ENCODE results near the gene FKBP1C.
"Not testable (repeated sequence)": the region's sequence is repeated elsewhere in the genome, so short reads cannot be mapped to it uniquely, and the experiment has no call there.

Gene FKBP1C

DNA sequence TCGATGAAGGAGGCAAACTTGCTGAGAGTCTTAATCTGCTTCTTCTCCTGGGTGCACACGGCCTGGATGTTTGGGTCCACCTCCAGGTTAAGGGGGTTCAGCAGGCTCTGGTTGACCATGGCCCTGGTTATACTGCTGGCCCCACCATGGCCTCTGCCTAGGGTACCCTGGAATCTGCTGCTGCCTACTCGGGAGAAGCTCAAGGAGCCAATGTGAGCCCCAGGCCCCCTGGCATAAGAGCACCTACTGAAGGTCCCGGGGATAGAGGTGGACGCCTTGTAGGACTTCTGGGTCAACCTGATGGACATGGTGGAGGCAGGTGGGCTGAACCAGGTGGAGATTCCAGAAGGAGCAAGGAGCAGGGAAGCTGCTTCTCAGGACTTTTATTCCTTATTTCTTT lies 17.9 kb upstream of the FKBP1C start:
- Histone ChIP-seq H3K9me3 (ENCODE audit: severe bottlenecking) (no peaks in the 10 kb centered on the region), H3K36me3 (no peaks in the 10 kb centered on the region), H3K27ac (no peak overlapping the region), H3K4me3 (ENCODE audit: low read depth, low read length) (no peak overlapping the region), H3K27me3 (ENCODE audit: insufficient read depth, low read depth, severe bottlenecking) (peaks cover 9% of the 10 kb centered on the region)
- TF ChIP-seq, protein P1, sequence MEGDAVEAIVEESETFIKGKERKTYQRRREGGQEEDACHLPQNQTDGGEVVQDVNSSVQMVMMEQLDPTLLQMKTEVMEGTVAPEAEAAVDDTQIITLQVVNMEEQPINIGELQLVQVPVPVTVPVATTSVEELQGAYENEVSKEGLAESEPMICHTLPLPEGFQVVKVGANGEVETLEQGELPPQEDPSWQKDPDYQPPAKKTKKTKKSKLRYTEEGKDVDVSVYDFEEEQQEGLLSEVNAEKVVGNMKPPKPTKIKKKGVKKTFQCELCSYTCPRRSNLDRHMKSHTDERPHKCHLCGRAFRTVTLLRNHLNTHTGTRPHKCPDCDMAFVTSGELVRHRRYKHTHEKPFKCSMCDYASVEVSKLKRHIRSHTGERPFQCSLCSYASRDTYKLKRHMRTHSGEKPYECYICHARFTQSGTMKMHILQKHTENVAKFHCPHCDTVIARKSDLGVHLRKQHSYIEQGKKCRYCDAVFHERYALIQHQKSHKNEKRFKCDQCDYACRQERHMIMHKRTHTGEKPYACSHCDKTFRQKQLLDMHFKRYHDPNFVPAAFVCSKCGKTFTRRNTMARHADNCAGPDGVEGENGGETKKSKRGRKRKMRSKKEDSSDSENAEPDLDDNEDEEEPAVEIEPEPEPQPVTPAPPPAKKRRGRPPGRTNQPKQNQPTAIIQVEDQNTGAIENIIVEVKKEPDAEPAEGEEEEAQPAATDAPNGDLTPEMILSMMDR (IDR thresholded peaks at IDR 0.05; ENCODE audit: low read depth, low read length), result no peak
- DNase-seq, result no peak

DNA sequence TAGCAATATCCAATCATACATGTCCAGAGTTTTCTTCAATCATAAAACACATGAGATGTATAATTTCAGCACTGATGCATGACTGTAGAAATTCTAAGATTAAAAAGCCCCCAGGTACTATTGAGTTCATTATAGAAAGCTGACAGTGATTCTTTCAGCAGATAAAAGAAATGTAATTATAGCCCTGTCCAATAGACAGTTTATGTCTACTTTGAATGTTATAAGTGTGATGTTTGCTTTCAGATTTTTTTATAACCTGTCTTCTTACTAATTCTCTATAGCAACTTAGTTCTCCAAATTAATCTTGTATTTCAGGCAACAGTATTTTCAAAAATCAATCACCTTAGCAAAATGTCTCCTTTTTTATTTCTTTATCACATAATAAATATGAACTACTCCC lies 13.5 kb upstream of the FKBP1C start:
- no peak overlapping the region for H3K27ac ChIP-seq
- TF ChIP-seq, protein P1 (IDR thresholded peaks at IDR 0.05; ENCODE audit: low read depth, low read length), result no peak
- no peak overlapping the region for H3K4me3 ChIP-seq (ENCODE audit: low read depth, low read length)
- H3K27me3 ChIP-seq (ENCODE audit: insufficient read depth, low read depth, severe bottlenecking), result peaks cover 6% of the 10 kb centered on the region
- no peaks in the 10 kb centered on the region for H3K9me3 ChIP-seq (ENCODE audit: severe bottlenecking)
- H3K36me3 ChIP-seq, result no peaks in the 10 kb centered on the region
- no peak for DNase-seq

DNA sequence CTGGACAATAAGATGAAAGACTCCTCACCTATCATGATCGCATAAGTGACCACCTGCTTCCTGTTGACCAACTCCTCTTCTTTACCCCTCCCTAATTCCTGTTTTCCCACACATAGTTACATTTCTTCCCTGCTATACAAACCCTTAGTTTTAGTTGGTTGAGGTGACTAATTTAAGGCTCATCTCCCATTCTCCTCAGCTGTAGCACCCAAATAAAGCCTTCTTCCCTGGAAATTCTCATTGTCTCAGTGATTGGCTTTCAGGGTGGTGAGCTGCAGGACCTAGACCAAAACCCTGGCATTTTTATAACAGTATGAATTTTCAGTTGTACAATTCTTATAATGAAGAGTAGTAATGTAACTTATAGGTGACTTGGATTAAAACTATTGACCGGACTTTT lies 2.1 kb downstream of the FKBP1C start:
- Histone ChIP-seq H3K36me3 (no peaks in the 10 kb centered on the region), H3K27me3 (ENCODE audit: insufficient read depth, low read depth, severe bottlenecking) (peaks cover 5% of the 10 kb centered on the region), H3K9me3 (ENCODE audit: severe bottlenecking) (no peaks in the 10 kb centered on the region), H3K27ac (no peak overlapping the region), H3K4me3 (ENCODE audit: low read depth, low read length) (no peak overlapping the region)
- TF ChIP-seq, protein P1 (IDR thresholded peaks at IDR 0.05; ENCODE audit: low read depth, low read length), result no peak
- no peak for DNase-seq

DNA sequence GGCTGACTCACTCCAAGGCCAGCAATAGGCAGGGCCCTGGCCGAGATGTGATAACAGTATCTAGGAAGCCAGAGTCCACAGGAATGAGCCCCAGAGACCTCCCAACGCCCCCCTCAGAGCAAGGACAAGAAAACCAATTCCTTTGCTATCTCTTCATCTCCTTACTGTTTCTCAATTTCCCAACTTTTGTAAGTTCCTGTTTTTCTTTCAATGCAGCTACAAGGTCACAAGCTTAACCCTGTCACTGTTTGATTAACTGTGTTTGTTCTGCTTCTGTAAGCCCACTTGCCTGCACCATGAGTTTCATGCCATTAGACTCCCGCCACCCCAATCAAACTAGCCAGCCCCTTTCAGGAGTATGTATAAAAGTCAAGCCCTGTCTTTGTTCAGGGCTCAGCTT lies 3.5 kb downstream of the FKBP1C start:
- TF ChIP-seq, protein P1 (IDR thresholded peaks at IDR 0.05; ENCODE audit: low read depth, low read length), result no peak
- Histone ChIP-seq H3K27ac (no peak overlapping the region), H3K9me3 (ENCODE audit: severe bottlenecking) (no peaks in the 10 kb centered on the region), H3K27me3 (ENCODE audit: insufficient read depth, low read depth, severe bottlenecking) (peaks cover under 1% of the 10 kb centered on the region), H3K4me3 (ENCODE audit: low read depth, low read length) (no peak overlapping the region), H3K36me3 (no peaks in the 10 kb centered on the region)
- no peak for DNase-seq

DNA sequence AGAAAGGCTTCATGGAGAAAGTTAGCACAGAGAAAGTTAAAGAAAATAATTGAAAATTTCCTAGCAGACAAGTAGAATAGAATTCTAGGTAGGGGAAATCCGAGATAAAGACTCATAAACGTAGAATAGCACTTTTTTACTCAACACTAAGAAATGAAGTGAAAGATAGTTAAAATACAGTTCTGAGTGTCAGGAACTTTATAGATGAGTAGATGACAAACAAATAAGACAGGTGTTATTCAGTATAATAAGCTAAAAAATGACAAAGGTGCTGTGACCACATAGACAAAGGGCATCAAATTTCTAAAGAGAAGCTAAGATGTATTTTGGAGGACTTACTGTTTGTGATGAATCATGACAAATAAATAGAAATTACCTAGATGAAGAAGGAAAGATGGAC lies 12.9 kb downstream of the FKBP1C start:
- no peak for DNase-seq
- Histone ChIP-seq H3K36me3 (no peaks in the 10 kb centered on the region), H3K4me3 (ENCODE audit: low read depth, low read length) (no peak overlapping the region), H3K27me3 (ENCODE audit: insufficient read depth, low read depth, severe bottlenecking) (no peaks in the 10 kb centered on the region), H3K9me3 (ENCODE audit: severe bottlenecking) (no peaks in the 10 kb centered on the region), H3K27ac (no peak overlapping the region)
- TF ChIP-seq, protein P1 (IDR thresholded peaks at IDR 0.05; ENCODE audit: low read depth, low read length), result no peak

DNA sequence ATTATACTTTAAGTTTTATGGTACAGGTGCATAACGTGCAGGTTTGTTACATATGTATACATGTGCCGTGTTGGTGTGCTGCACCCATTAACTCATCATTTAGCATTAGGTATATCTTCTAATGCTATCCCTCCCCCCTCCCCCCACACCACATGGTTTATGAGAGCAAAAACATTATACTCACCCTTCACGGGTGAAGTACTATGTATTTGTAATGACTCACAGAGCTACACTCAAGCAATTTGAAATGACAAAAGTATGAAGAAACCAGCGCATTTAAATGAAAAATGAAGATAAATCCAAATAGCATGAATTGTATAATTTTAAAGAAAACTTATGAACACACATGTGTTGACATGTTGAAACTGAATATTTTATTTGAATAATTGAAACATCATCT lies 14.7 kb downstream of the FKBP1C start:
- not testable (repeated sequence) for H3K4me3 ChIP-seq (ENCODE audit: low read depth, low read length); DNase-seq; H3K9me3 ChIP-seq (ENCODE audit: severe bottlenecking); H3K27ac ChIP-seq; H3K27me3 ChIP-seq (ENCODE audit: insufficient read depth, low read depth, severe bottlenecking); H3K36me3 ChIP-seq

DNA sequence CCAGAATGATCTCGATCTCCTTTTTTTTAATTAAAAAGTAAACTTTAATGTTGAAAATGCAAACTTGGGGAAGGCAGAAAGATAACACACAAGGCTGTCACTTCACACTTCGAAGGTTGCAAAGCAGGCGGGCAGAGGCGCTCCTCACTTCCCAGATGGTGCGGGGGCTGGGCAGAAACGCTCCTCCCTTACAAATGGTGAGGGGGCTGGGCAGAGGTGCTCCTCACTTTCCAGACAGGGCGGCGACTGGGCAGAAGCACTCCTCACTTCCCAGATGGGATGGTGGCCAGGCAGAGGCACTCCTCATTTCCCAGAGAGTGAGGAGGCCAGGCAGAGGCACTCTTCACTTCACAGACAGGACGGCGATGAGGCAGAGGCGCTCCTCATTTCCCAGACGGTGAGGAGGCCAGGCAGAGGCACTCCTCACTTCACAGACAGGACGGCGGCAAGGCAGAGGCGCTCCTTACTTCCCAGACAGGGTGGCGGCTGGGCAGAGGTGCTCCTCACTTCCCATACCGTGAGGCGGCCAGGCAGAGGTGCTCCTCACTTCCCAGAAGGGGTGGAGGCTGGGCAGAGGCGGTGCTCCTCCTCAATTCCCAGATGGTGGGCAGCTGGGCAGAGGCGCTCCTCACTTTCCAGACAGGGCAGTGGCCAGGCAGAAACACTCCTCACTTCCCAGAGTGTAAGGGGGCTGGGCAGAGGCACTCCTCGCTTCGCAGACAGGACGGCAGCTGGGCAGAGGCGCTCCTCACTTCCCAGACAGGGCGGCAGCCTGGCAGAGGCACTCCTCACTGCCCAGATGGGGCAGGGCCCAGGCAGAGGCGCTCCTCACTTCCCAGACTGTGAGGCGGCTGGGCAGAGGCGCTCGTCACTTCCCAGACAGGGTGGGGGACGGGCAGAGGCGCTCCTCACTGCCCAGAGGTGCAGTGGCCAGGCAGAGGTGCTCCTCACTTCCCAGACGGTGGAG lies 16.9 kb downstream of the FKBP1C start:
- H3K27ac ChIP-seq; H3K4me3 ChIP-seq (ENCODE audit: low read depth, low read length); H3K36me3 ChIP-seq; H3K9me3 ChIP-seq (ENCODE audit: severe bottlenecking); DNase-seq; H3K27me3 ChIP-seq (ENCODE audit: insufficient read depth, low read depth, severe bottlenecking): not testable (repeated sequence)

DNA sequence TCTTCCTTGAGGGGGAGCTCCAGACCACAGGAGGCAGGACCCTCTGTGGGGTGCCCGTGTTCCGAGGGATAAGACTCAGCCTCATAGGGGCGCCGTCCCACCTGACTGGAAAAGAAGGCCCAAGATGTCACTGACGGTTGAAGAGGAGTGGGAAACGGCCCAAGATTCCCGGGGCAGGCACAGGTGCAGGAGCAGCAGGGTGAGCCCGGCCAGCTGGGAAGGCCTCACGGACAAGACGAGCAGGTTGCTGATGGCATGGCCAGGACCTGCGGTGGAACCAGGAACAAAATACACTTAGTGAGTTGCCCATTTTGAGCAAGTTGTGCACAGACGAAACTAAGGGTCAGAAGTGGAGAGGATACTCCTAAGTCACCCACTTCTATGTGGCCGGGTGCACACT lies 18.8 kb downstream of the FKBP1C start:
- not testable (repeated sequence) for H3K4me3 ChIP-seq (ENCODE audit: low read depth, low read length); DNase-seq; H3K9me3 ChIP-seq (ENCODE audit: severe bottlenecking)

DNA sequence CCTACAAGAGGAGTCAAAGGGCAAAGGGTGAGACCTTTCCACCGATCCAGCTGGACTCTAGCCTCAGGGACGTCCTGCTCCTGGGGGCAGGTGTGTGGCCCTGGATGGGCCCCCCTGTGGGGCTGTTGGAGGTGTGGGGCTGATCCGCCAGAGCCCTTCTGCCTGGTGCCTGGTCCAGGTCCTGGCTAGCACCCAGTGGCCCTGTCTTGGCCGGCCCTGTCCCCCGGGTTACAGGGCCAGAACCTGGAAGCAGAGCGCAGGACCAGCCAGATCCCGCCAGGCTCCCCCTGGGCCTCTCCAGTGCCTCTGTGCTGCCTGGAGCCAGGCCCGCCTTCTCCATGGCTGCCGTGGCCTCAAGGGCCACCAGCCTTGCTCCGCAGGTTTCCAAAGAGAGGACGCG lies 19.2 kb downstream of the FKBP1C start:
- H3K27ac ChIP-seq; H3K27me3 ChIP-seq (ENCODE audit: insufficient read depth, low read depth, severe bottlenecking): not testable (repeated sequence)

More for the DNA sequence above, 18.8 kb downstream of the FKBP1C start:
- not testable (repeated sequence) for H3K36me3 ChIP-seq; H3K27ac ChIP-seq; H3K27me3 ChIP-seq (ENCODE audit: insufficient read depth, low read depth, severe bottlenecking)

More for the DNA sequence above, 19.2 kb downstream of the FKBP1C start:
- H3K9me3 ChIP-seq (ENCODE audit: severe bottlenecking); H3K4me3 ChIP-seq (ENCODE audit: low read depth, low read length); H3K36me3 ChIP-seq; DNase-seq: not testable (repeated sequence)

All from WERI-Rb-1 (cell line).